NCI-H2227 treated with DMSO at 0.1 percent for 48 hours (cell line): ENCODE measurements around the gene AGER.

Experiments used
- DNase-seq: peaks from one replicate; lab custom pipeline; 2025; lab: John Stamatoyannopoulos, UW

Gene AGER

DNA sequence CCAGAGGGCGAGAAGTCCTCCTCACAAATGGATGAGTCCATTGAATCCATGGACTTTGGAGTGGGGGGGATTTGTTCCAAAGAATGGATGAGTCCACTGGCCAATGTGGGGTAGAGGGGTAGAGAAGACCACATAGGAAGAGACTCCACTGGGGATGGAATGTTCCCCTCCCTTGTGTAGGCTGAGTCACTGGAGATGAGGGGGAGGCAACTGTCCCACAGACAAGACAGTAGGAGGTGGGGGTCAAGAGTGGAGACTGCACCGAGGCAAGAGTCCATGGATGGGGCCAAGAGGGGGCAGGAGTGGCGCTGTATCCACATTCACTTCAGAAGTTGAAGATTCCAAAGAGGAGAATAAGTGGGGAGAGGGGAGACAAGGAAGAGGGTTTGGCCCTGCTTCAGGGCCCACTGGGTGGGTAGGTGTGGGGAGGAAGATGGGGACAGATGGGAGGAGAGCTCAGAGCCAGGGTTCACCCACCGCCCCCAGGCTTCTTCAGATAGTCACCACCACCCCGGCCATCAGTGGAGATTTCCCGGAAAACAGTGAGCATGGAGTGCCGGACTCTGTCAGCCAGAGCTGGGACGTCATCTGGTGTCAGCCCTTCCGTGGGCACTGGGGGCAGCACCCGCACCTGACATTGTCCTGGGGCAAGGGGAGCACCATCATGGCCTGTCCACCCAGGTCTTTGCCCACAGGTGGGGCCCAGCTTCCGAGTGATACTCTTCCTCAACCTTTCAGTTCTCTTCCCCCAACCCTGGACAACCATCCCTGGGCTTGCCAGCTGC lies 15.1 kb downstream of the AGER start:
- no peak for DNase-seq

DNA sequence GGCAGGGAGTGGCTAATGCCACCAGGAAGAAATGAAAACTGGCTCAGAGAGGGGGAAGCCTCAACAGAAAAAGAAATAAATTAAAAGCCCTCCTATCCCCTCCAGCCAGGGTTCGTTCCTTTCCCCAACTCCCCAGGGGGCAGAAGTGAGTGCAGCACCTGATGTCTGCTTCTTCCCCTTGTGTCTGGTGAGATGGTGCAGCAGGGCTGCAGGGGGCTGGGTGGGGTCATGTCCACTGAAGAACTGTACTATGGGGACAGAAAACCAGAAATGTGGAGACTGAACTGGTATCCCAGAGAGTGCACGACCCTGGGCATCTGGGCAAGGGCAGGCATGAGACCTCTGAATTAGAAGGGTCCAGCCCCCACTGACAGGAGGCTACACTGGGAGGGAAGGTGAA lies 15.7 kb downstream of the AGER start:
- DNase-seq = no peak

DNA sequence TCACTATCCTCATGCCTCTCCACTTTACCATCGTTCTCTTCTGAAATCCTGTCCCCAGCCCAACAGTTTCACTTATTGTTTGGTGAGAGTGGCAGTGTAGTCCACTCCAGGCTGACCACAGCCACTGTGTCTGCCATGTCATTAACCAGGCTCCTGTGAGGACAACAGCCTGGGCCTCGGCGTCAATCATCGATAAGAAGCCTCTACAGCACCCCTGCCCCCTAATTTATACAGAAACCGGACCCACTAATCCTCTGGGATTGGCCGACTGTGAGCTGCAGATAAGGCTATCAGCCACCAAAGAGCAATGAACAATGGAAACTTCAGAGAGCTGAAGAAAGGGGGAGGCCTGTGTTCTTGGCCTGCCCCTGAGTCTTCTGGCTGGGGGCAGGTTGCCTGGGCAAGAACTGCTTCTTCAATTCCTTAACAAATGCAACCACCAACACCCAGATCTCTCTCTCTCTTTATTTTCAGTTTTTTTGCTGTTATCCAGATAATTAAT lies 16.2 kb downstream of the AGER start:
- DNase-seq = no peak

DNA sequence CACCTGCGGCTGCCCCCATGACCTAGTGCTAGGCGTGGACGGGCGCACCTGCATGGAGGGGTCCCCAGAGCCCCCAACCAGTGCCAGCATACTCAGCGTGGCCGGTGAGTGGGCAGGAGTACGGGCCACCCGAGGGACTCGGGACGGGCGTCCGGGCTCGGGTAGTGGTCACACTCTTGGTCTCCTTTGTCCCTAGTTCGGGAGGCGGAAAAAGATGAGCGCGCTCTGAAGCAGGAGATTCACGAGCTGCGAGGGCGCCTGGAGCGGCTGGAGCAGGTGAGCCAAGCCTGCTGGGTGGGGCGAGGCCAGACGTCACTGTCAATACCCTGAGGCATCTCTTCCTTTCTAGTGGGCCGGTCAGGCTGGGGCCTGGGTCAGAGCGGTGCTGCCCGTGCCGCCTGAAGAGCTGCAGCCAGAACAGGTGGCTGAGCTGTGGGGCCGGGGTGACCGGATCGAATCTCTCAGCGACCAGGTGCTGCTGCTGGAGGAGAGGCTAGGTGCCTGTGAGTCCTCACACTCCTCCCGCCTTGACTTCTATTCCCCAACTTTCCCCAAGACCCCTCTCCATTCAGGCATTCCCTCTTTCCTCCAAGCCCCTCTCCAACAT lies 16.8 kb downstream of the AGER start:
- no peak for DNase-seq

DNA sequence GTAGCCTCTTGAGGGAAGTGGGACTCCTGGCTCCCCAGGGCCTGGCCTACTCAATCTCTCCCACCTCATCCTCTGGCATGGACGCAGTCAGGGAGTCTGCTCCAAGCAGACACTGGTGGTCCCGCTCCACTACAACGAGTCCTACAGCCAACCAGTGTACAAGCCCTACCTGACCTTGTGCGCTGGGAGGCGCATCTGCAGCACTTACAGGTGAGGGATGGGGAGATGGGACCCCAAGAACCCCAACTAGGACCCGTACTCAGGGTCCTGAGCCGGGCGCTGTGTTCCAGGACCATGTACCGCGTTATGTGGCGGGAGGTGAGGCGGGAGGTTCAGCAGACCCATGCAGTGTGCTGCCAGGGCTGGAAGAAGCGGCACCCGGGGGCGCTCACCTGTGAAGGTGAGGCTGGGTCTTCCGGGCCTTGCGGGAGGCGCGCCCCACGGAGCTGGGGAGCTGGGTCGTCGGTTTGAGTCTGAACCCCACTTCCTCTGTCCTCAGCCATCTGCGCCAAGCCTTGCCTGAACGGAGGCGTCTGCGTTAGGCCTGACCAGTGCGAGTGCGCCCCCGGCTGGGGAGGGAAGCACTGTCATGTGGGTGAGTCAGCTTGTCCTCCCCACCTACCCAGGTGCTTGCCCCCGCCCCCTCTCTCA lies 17.5 kb downstream of the AGER start:
- no peak for DNase-seq

DNA sequence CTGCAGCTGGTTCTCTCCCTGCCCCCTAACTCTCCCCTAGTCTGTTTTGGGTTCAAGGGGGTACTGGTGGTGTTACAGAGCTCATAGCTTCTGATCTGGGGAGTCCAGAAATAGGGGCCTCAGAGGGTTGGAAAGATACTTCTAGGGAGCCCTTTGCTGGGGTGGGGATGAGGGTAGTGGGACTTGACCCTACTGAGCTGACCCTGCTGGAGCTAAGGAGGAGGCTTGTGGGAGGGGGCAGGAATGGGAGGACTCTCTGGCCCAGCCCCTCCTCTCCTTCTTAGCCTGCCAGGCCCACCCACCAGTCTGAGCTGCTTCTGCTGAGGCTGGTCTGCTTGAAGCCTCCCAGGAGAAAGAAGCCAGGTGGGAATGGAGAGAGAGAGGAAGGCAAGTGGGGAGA lies 19.8 kb downstream of the AGER start, which contains the start of gene EGFL8:
Gene EGFL8 (plus strand): TSS at position 301 of the 400 bp plus-strand sequence. CDS start 1,571 bp downstream, outside the sequence.
- no peak for DNase-seq

DNA sequence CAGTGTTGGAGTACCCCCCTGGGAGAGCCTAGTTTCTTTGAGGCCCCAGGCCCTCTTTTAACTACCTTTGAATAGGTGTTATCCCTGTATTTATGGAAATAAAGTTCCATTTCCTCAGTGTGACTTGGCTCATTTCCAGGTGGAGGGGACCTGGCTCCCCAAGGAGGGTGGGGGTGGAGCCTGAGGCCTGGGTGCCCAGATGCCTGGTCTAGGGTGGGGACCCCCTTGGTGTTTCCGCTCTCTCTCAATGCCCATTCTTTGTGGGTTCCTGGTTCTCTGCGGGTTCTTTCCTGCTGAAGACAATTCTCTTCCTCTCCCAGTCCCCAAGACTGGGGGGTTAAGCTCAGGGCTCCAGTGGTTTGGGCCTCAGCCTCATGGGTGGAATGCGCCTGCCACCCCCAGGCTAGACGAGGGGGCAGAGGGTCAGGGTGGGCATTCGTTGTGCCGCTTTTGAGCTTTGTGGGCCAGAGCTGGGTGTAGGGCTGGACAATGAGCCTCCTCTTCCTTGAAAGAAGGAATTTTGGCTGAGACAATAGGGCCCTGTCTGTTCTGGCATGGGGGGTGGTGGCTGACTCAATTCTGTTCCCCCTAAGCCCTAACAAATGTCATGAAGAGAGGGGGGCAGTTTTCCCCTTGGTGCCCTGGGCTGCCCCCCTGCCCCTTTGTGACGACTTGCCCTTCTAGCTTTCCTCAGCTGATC lies 20.3 kb downstream of the AGER start:
- DNase-seq = no peak

DNA sequence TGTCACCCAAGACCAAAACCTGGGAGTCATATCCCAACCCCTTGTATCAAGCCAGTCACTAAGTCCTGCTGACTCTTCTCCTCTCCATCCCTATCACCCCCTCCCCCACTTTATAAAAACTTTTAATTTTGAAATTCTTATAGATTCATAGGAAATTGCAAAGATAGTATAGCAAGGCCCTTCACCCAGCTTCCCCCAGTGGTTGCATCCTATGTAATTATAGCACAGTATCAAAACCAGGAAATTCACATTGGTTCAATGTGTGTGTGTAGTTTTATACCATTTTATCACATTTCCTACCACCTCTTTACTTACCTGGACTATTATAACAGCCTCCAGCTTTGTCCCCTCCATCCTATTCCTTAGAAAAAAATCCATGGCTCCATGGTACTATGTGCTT lies 26.0 kb downstream of the AGER start:
- DNase-seq = no peak

DNA sequence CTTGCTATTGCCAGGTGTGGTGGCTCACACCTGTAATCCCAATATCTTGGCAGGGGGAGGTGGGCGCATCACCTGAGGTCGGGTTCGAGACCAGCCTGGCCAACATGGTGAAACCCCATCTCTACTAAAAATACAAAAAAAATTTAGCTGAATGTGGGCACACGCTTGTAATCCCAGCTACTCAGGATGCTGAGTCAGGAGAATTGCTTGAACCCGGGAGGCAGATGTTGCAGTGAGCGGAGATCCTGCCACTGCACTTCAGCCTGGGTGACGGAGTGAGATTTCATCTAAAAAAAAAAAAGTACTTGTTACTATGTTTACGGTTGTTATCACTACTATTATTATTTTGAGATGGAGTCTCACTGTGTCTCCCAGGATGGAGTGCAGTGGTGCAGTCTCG lies 27.2 kb downstream of the AGER start:
- DNase-seq = no peak

DNA sequence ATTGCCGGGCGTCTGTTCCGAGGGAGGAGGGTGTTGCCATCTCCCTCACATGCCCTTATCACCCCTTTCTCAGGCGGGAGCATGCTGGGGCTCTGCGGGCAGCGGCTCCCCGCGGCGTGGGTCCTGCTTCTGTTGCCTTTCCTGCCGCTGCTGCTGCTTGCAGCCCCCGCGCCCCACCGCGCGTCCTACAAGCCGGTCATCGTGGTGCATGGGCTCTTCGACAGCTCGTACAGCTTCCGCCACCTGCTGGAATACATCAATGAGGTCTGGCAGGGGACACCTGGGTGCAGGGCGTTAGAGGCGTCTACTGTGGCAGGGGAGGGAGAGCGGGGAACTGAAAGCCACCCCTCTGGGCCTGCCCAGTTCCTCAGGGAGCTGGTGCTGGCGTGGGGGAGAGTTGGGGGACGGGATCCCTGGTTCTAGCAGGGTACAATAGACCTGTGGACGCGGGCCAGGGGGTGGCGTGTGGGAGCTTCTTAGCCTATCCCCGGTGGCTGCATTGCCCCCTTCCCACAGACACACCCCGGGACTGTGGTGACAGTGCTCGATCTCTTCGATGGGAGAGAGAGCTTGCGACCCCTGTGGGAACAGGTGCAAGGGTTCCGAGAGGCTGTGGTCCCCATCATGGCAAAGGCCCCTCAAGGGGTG lies 29.4 kb downstream of the AGER start:
- DNase-seq = peak; percentile 41

DNA sequence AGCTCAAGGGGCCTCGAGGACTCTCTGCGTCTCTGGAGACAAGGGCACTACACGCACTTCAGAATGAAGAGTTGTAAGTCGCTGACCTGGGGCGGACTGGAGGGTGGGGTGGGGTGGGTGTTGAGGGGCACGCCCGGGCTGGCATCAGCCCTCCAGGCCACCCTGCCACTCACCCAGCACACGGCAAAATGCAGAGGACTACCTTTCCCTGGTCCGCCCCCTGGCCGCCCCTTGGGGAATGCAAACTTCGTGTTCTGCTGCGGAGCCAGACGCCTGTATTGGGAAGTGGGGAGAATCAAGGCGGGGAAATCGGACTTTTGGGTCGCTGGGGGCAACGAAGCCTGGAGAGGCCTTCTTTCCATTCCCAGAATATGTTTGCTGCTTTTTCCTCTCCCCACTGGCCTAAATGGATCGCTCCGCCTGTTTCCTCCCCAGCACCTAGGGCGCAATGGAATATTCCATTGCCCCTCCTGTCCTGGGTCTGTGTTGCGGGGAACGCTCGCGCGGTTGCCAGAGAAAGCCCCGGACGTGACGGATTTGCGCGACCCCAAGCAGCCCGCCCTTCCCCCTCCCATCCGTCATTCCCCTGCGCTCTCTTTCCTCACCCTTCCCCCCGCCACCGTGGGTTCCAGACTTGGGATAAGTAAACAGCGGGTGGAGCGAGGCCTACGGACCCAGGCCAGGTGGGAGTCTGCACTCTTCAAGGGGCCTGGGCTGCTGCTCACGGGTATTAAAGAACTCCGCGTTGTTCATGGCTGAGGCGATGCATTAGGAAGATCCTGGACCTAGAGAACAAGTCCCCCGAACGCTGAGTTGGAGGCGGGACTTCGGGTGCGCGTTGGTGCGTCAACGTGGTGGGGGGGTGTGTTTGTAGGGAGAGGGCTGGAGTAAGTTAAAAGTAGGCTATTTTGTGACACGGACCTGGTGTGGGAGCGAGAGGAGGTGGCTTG lies 30.2 kb downstream of the AGER start, which contains the start of gene PPT2:
Gene PPT2 (plus strand): TSS at position 578 of the 950 bp plus-strand sequence. CDS start 454 bp downstream, outside the sequence.
- peak; percentile 91 for DNase-seq

DNA sequence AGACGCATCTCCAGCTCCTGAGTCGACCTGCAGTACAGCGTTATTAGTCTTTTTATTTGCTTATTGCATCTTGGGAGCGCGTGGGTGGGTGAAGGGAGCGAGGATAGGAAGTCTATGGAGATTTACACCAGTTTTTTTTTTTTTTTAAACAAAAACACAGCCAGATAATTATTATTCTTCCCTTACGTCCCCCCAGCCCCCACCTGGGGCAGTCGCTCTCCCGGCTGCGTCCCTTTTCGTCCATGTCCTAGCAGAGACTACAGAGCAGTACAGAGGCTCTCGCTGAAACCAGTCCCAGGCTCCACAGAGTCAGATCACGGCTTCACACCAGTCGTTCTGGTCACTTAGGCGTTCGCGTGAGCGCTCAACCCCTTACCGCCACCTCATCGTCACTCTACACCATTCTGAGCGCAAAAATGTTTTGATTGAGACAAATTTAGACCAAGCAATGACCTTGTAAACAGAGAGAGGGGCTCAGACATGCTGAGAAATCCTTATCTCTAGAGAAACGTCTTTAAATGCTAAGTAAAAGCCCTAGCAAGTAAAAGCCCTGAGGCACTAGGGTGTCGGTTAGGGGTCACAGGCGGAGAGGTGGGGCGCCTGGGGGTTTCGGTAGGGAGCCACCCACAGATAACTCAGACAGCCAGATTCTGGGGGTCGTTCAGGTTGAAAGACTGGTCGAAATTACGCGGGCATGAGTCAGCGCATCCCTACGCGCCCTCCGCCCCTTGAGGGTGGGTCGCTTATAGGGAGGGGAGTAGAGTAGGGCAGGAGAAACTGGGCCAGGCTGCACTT lies 31.1 kb downstream of the AGER start:
- DNase-seq = peak; percentile 48

DNA sequence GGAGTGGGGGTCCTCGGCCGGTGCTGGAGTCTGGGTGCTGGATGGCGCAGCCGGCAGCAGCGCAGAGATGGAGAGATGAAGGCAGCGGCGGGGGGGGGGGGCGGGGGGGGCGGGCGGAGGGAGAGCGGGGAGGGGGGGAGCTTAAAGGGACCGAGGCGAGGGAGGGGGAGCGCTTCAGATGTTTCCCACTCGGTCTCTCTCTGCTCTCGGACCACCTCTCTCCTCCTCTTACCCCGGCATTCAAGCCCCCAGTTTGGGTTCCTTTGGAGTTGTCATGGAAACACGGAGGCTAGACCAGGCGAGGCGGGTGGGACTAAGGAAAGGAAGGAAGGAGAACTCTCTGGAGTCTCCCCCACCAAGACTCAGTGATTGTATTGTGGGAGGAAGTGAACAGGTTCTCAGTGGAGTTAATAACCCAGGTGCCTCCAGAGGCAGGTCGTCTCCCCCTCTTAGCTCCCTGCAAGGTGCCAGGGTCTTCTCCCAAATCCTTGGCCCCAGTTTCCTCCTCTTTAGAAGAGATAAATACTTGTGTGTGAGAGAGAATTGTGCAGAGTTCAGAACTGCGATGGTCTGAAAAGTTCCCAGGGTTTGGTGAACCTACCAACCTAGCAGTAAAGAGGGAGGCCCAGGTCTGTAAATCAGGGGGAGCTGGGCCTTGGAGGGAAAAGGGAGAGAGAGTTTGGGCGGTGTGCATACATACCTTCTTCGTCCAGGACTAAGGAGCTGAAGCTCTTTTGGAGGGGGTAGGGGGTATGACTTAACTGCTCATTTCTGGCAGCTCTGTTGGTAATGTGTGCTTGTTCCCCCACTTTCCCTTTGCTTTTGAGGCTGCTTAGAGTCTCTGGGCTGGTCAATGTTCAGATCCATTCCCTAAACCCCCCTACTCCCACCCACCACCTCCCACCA lies 31.9 kb downstream of the AGER start, which contains the start of gene PRRT1:
Gene PRRT1 (minus strand): TSS at position 77 of the 906 bp plus-strand sequence. CDS start 112 bp downstream, outside the sequence.
- DNase-seq = no peak

DNA sequence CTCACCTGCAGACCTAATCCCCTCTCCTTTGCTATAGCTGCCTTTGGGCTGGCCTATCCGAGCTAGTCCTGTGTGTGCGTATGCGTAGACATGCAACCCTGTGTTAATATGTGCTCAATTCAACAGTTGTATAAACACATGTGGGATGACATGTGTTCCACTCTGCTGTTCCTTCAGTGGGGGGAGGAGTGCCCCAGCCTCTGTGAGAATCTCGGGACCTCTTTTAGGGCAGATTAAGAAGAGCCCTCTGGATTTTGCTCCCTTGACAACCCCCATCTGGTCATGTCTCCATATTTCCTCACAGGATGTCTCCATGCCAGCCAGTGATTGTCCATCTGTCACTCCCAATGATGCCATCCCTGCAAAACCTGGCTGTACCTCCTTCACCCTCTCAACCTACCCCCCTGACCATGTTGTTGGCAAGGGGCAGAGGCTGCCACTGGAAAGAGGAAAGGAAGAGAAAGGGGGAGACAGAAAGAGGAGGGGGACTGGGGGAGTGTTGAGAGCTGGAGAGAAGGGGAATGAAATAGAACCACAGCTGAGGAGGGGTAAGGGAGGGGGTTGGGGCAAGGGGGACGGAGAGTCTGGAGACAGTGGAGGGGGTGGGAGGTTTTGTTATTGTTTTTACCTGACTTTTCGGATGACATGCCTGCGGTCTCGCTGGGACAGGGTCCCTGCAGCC lies 32.7 kb downstream of the AGER start:
- no peak for DNase-seq

DNA sequence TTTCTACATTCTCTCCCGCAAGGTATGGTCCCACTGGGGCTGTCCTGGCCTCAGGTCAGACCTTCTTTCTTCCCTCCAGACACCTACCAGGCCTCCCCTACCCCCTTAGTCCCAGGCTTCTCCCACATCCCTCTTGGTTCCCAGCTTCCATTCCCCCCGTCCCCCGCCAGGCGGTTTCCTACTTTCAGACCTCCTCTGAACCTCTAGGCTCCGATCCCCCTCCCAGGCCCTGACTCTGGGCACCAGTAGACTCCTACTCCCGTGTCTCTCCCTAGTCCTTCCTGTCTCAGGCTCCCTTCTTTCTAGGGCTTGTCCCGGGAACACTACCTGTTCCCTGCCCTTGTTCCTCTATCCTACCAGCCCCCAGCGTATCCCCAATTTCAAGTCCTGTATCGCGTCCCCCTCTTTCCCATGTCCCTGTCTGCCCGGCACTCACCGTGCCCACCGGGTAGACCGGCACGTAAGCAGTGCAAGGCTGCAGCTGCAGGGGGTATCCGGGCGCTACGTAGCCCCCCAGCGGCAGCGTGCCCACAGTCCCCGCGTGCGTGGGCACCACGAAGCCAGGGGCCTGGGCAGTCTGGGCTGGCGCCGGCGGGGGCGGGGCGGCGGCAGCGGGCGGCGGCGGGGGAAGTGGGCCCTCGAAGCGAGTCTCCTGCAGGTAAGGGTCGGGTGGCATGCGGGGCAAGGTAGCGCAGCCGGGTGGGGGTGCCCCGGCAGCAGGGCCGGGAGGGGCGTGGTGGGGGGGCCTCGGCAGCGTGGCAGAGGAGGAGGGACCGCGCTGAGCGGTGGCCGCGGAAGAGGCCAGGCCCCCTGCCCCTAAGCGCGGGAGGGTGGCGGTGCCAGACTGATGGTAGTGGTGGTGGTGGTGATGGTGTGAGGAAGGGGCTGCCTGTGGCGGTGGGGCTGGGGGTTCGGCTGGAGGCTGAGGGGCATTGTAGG lies 33.9 kb downstream of the AGER start:
- DNase-seq = no peak

DNA sequence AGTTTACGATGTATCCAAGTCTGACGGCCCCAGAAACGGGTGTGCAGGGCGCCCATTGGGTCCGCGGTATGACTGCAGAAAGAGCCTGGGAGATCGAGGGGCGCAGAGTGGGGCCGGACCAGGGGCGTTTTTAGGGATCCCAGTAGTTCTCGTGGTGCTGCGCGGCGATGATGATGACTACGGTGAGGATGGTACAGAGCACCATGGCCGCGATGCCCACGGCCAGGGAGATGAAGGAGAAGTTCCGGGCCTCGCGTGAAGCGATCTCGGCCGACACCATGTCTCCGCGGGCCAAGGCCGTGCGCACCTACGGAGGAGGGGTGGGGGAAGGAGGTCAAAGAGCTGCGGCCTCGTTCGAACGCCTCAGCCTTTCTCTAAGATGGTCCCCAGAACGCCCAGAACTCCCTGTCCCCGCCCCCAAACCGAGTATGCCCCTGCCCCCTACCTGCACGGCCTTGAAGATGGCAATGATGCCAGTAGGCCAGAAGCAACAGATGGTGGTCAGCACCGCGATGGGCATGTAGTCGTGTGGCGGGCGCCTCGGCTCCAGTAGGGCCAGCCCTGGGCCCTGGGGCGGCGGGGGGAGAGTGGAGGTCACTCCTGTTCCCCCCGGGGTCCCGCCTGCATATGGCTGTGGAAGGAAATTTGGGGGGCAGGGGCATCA lies 34.8 kb downstream of the AGER start:
- DNase-seq = no peak
